ENCODE measurements around the gene KCTD3.

KCTD3 gene

GRCh38 chr1:215530401-215530984 is 36.6 kb upstream of the KCTD3 start:
- no peaks in the 10 kb centered on the region for H3K27me3 ChIP-seq (ENCODE audit: control insufficient read depth, insufficient read depth, low read length)
- peaks cover 3% of the 10 kb centered on the region; the same call in 1 of the 2 replicates for H3K9me3 ChIP-seq (ENCODE audit: control insufficient read depth, insufficient read depth, low read depth, low read length)
- no peak overlapping the region for H3K4me3 ChIP-seq (ENCODE audit: low read depth, low read length)
- H3K4me1 ChIP-seq (ENCODE audit: control insufficient read depth, insufficient read depth, low read length): no peaks in the 10 kb centered on the region
- no peak overlapping the region for H3K27ac ChIP-seq (ENCODE audit: low read depth, low read length)
- H3K36me3 ChIP-seq (ENCODE audit: control insufficient read depth, insufficient read depth, low read length): no peaks in the 10 kb centered on the region
- H3K9ac ChIP-seq (ENCODE audit: low read length): no peak overlapping the region

- H3K27ac ChIP-seq (ENCODE audit: low read depth, low read length): no peak overlapping the region
- no peaks in the 10 kb centered on the region for H3K4me1 ChIP-seq (ENCODE audit: control insufficient read depth, insufficient read depth, low read length)
- H3K4me3 ChIP-seq (ENCODE audit: low read depth, low read length): no peak overlapping the region
- no peak overlapping the region for H3K9ac ChIP-seq (ENCODE audit: low read length)
- no peaks in the 10 kb centered on the region for H3K27me3 ChIP-seq (ENCODE audit: control insufficient read depth, insufficient read depth, low read length)
- peaks cover 11% of the 10 kb centered on the region for H3K9me3 ChIP-seq (ENCODE audit: control insufficient read depth, insufficient read depth, low read depth, low read length)
- H3K36me3 ChIP-seq (ENCODE audit: control insufficient read depth, insufficient read depth, low read length): no peaks in the 10 kb centered on the region
Measured at GRCh38 chr1:215539803-215540570, 27.1 kb upstream of the KCTD3 start.

GRCh38 chr1:215542301-215542700 is 24.8 kb upstream of the KCTD3 start:
- no peak overlapping the region for H3K27ac ChIP-seq (ENCODE audit: low read depth, low read length)
- H3K27me3 ChIP-seq (ENCODE audit: control insufficient read depth, insufficient read depth, low read length): no peaks in the 10 kb centered on the region
- H3K4me3 ChIP-seq (ENCODE audit: low read depth, low read length): no peak overlapping the region
- H3K9ac ChIP-seq (ENCODE audit: low read length): no peak overlapping the region
- H3K4me1 ChIP-seq (ENCODE audit: control insufficient read depth, insufficient read depth, low read length): no peaks in the 10 kb centered on the region
- no peaks in the 10 kb centered on the region for H3K36me3 ChIP-seq (ENCODE audit: control insufficient read depth, insufficient read depth, low read length)
- H3K9me3 ChIP-seq (ENCODE audit: control insufficient read depth, insufficient read depth, low read depth, low read length): peaks cover 11% of the 10 kb centered on the region

GRCh38 chr1:215543191-215543606 is 23.9 kb upstream of the KCTD3 start:
- H3K27me3 ChIP-seq (ENCODE audit: control insufficient read depth, insufficient read depth, low read length): no peaks in the 10 kb centered on the region
- no peak overlapping the region for H3K9ac ChIP-seq (ENCODE audit: low read length)
- no peaks in the 10 kb centered on the region for H3K4me1 ChIP-seq (ENCODE audit: control insufficient read depth, insufficient read depth, low read length)
- H3K4me3 ChIP-seq (ENCODE audit: low read depth, low read length): no peak overlapping the region
- peaks cover 11% of the 10 kb centered on the region for H3K9me3 ChIP-seq (ENCODE audit: control insufficient read depth, insufficient read depth, low read depth, low read length)
- no peaks in the 10 kb centered on the region for H3K36me3 ChIP-seq (ENCODE audit: control insufficient read depth, insufficient read depth, low read length)
- H3K27ac ChIP-seq (ENCODE audit: low read depth, low read length): no peak overlapping the region

GRCh38 chr1:215543806-215544205 is 23.3 kb upstream of the KCTD3 start:
- no peak overlapping the region for H3K27ac ChIP-seq (ENCODE audit: low read depth, low read length)
- no peak overlapping the region for H3K9ac ChIP-seq (ENCODE audit: low read length)
- no peaks in the 10 kb centered on the region for H3K36me3 ChIP-seq (ENCODE audit: control insufficient read depth, insufficient read depth, low read length)
- no peaks in the 10 kb centered on the region for H3K27me3 ChIP-seq (ENCODE audit: control insufficient read depth, insufficient read depth, low read length)
- H3K4me3 ChIP-seq (ENCODE audit: low read depth, low read length): no peak overlapping the region
- peaks cover 11% of the 10 kb centered on the region for H3K9me3 ChIP-seq (ENCODE audit: control insufficient read depth, insufficient read depth, low read depth, low read length)
- H3K4me1 ChIP-seq (ENCODE audit: control insufficient read depth, insufficient read depth, low read length): no peaks in the 10 kb centered on the region

- no peaks in the 10 kb centered on the region for H3K36me3 ChIP-seq (ENCODE audit: control insufficient read depth, insufficient read depth, low read length)
Measured at GRCh38 chr1:215544566-215544965, 22.5 kb upstream of the KCTD3 start.

GRCh38 chr1:215545096-215545495 is 22.0 kb upstream of the KCTD3 start:
- no peak overlapping the region for H3K4me3 ChIP-seq (ENCODE audit: low read depth, low read length)
- H3K9me3 ChIP-seq (ENCODE audit: control insufficient read depth, insufficient read depth, low read depth, low read length): peaks cover 11% of the 10 kb centered on the region

More at GRCh38 chr1:215544566-215544965, 22.5 kb upstream of the KCTD3 start:
- Histone ChIP-seq H3K9me3 (ENCODE audit: control insufficient read depth, insufficient read depth, low read depth, low read length) (peaks cover 11% of the 10 kb centered on the region), H3K27ac (ENCODE audit: low read depth, low read length) (no peak overlapping the region), H3K27me3 (ENCODE audit: control insufficient read depth, insufficient read depth, low read length) (no peaks in the 10 kb centered on the region), H3K4me1 (ENCODE audit: control insufficient read depth, insufficient read depth, low read length) (no peaks in the 10 kb centered on the region), H3K4me3 (ENCODE audit: low read depth, low read length) (no peak overlapping the region), H3K9ac (ENCODE audit: low read length) (no peak overlapping the region)

GRCh38 chr1:215547011-215547410 is 20.1 kb upstream of the KCTD3 start:
- Histone ChIP-seq H3K9me3 (ENCODE audit: control insufficient read depth, insufficient read depth, low read depth, low read length) (peaks cover 11% of the 10 kb centered on the region), H3K4me1 (ENCODE audit: control insufficient read depth, insufficient read depth, low read length) (no peaks in the 10 kb centered on the region), H3K4me3 (ENCODE audit: low read depth, low read length) (no peak overlapping the region), H3K27me3 (ENCODE audit: control insufficient read depth, insufficient read depth, low read length) (no peaks in the 10 kb centered on the region), H3K27ac (ENCODE audit: low read depth, low read length) (no peak overlapping the region), H3K36me3 (ENCODE audit: control insufficient read depth, insufficient read depth, low read length) (no peaks in the 10 kb centered on the region), H3K9ac (ENCODE audit: low read length) (no peak overlapping the region)

More at GRCh38 chr1:215545096-215545495, 22.0 kb upstream of the KCTD3 start:
- no peaks in the 10 kb centered on the region for H3K36me3 ChIP-seq (ENCODE audit: control insufficient read depth, insufficient read depth, low read length)
- no peaks in the 10 kb centered on the region for H3K27me3 ChIP-seq (ENCODE audit: control insufficient read depth, insufficient read depth, low read length)
- H3K4me1 ChIP-seq (ENCODE audit: control insufficient read depth, insufficient read depth, low read length): no peaks in the 10 kb centered on the region
- no peak overlapping the region for H3K9ac ChIP-seq (ENCODE audit: low read length)
- H3K27ac ChIP-seq (ENCODE audit: low read depth, low read length): no peak overlapping the region

GRCh38 chr1:215551806-215552205 is 15.3 kb upstream of the KCTD3 start:
- H3K4me1 ChIP-seq (ENCODE audit: control insufficient read depth, insufficient read depth, low read length): no peaks in the 10 kb centered on the region
- H3K9ac ChIP-seq (ENCODE audit: low read length): no peak overlapping the region
- no peaks in the 10 kb centered on the region for H3K27me3 ChIP-seq (ENCODE audit: control insufficient read depth, insufficient read depth, low read length)
- no peak overlapping the region for H3K4me3 ChIP-seq (ENCODE audit: low read depth, low read length)
- no peaks in the 10 kb centered on the region for H3K36me3 ChIP-seq (ENCODE audit: control insufficient read depth, insufficient read depth, low read length)
- no peak overlapping the region for H3K27ac ChIP-seq (ENCODE audit: low read depth, low read length)
- no peaks in the 10 kb centered on the region for H3K9me3 ChIP-seq (ENCODE audit: control insufficient read depth, insufficient read depth, low read depth, low read length)

GRCh38 chr1:215554865-215555264 is 12.2 kb upstream of the KCTD3 start:
- no peak overlapping the region for H3K4me3 ChIP-seq (ENCODE audit: low read depth, low read length)
- H3K4me1 ChIP-seq (ENCODE audit: control insufficient read depth, insufficient read depth, low read length): peaks cover 4% of the 10 kb centered on the region; the same call in 1 of the 2 replicates

GRCh38 chr1:215555531-215555930 is 11.6 kb upstream of the KCTD3 start:
- Histone ChIP-seq H3K9me3 (ENCODE audit: control insufficient read depth, insufficient read depth, low read depth, low read length) (0 out of 2 replicates have a peak, but pooled peaks cover 2% of the 10 kb centered on the region), H3K27me3 (ENCODE audit: control insufficient read depth, insufficient read depth, low read length) (no peaks in the 10 kb centered on the region), H3K4me1 (ENCODE audit: control insufficient read depth, insufficient read depth, low read length) (peaks cover 4% of the 10 kb centered on the region; the same call in 1 of the 2 replicates), H3K27ac (ENCODE audit: low read depth, low read length) (no peak overlapping the region), H3K36me3 (ENCODE audit: control insufficient read depth, insufficient read depth, low read length) (no peaks in the 10 kb centered on the region), H3K9ac (ENCODE audit: low read length) (no peak overlapping the region), H3K4me3 (ENCODE audit: low read depth, low read length) (no peak overlapping the region)

More at GRCh38 chr1:215554865-215555264, 12.2 kb upstream of the KCTD3 start:
- Histone ChIP-seq H3K27me3 (ENCODE audit: control insufficient read depth, insufficient read depth, low read length) (no peaks in the 10 kb centered on the region), H3K9ac (ENCODE audit: low read length) (no peak overlapping the region), H3K9me3 (ENCODE audit: control insufficient read depth, insufficient read depth, low read depth, low read length) (no peaks in the 10 kb centered on the region), H3K36me3 (ENCODE audit: control insufficient read depth, insufficient read depth, low read length) (no peaks in the 10 kb centered on the region), H3K27ac (ENCODE audit: low read depth, low read length) (no peak overlapping the region)

Measured in HUES6 (cell line).